HepG2 (cell line): ENCODE measurements around the gene ZBTB48. TPM values are rescaled to one million over a fixed set of nuclear protein-coding genes. Genes with fewer than 3 reads are reported as not detected.

ENCODE experiments used
- ATAC-seq: fragments of 200-7000 bp; cut with Tn5 transposase; 3 replicates; pipeline ENCODE4 v1.9.1; 2020; ENCODE audit warnings: mild to moderate bottlenecking, moderate library complexity
- BruUV-seq: library from RNA; stranded (reverse); fragments of 400-500 nt; replicated peaks from 2 replicates; lab custom pipeline; 2021; lab: Mats Ljungman, UMichigan
- CTCF ChIA-PET: fragments of 300-600 bp; formaldehyde crosslinking; extraction: SDS; loops from one replicate; lab custom pipeline; 2021; ENCODE audit warnings: low total read pairs, inconsistent platforms, low intra/inter-chr PET ratio; lab: Yijun Ruan, JAX
- POLR2A ChIA-PET: fragments of 350-600 bp; sonication (Branson Sonifier 250); formaldehyde crosslinking; loops from one replicate; lab custom pipeline; 2020; ENCODE audit warnings: antibody characterized with exemption, inconsistent platforms; lab: Yijun Ruan, JAX
- DNase-seq: peaks from one replicate; pipeline ENCODE4 v3.0.0-alpha.2; 2015; ENCODE audit warnings: low spot score
- FAIRE-seq: peaks from 3 replicates; lab custom pipeline; 2011; peaks lifted over from hg19 to GRCh38; lab: Jason Lieb, UNC
- H2AFZ ChIP-seq: one replicate; pipeline ENCODE4 v1.6.1; 2011; ENCODE audit warnings: low read length, inconsistent platforms
- H3K27ac ChIP-seq: fragments of 300-600 bp; 3 replicates; pipeline ENCODE4 v1.8.0; 2011; ENCODE audit warnings: mixed run types, mild to moderate bottlenecking, mixed read lengths, low read length, inconsistent platforms; ENCODE audit not compliant: insufficient read depth; ENCODE audit errors: extremely low read length
- H3K27me3 ChIP-seq, 2 experiments: fragments of 200-600 bp in 1 of 2; 2 replicates in 1 of 2; 3 replicates in 1 of 2; pipeline versions ENCODE4 v1.6.0 to v1.8.0; 2011; ENCODE audit warnings: low read length in 2 of 2, mild to moderate bottlenecking in 2 of 2, moderate library complexity in 2 of 2, inconsistent platforms in 1 of 2; ENCODE audit not compliant: insufficient read depth in 2 of 2, control insufficient read depth in 1 of 2
- H3K36me3 ChIP-seq, 2 experiments: fragments of 200-600 bp in 1 of 2; replicated peaks in 1 of 2; 2 replicates in 1 of 2; 3 replicates in 1 of 2; pipeline versions ENCODE4 v1.5.1 to v1.8.0; 2011; ENCODE audit warnings: low read length in 2 of 2, inconsistent platforms in 1 of 2; ENCODE audit not compliant: insufficient read depth in 2 of 2, control insufficient read depth in 1 of 2
- H3K4me1 ChIP-seq: 2 replicates; pipeline ENCODE4 v1.5.1; 2012; ENCODE audit warnings: low read length, inconsistent platforms; ENCODE audit not compliant: insufficient read depth
- H3K4me2 ChIP-seq: 2 replicates; pipeline ENCODE4 v1.6.0; 2011; ENCODE audit warnings: low read depth, low read length, inconsistent platforms
- H3K4me3 ChIP-seq, 3 experiments: fragments of 200-600 bp in 1 of 3; sonication (generic), shearing (Covaris generic) in 1 of 3; replicated peaks in 1 of 3; 2 replicates each; pipeline ENCODE4 v1.5.1; 2011 to 2016; ENCODE audit warnings: low read length in 3 of 3, inconsistent platforms in 2 of 3, low read depth in 2 of 3, mild to moderate bottlenecking in 2 of 3, control low read depth in 1 of 3, mixed read lengths in 1 of 3; ENCODE audit not compliant: insufficient read depth in 1 of 3
- H3K79me2 ChIP-seq: one replicate; pipeline ENCODE4 v1.6.1; 2011; ENCODE audit warnings: low read length, inconsistent platforms; ENCODE audit not compliant: insufficient read depth
- H3K9ac ChIP-seq: 2 replicates; pipeline ENCODE4 v1.6.0; 2011; ENCODE audit warnings: mild to moderate bottlenecking, low read depth, low read length, inconsistent platforms; ENCODE audit not compliant: insufficient read depth
- H3K9me3 ChIP-seq: 2 replicates; pipeline ENCODE4 v1.5.1; 2012; ENCODE audit warnings: mild to moderate bottlenecking, low read length
- H4K20me1 ChIP-seq: 2 replicates; pipeline ENCODE4 v1.6.0; 2011; ENCODE audit warnings: inconsistent platforms, mild to moderate bottlenecking, low read length, moderate library complexity; ENCODE audit not compliant: insufficient read depth
- ARNT ChIP-seq: fragments of 450-650 bp; IDR thresholded peaks from 2 replicates; pipeline ENCODE4 v1.6.1; 2017
- ATF1 ChIP-seq: IDR thresholded peaks from 2 replicates; pipeline ENCODE4 v1.6.1; 2016; ENCODE audit warnings: mild to moderate bottlenecking, control low read depth
- CBX2 ChIP-seq, 2 experiments: fragments of 200-600 bp in 1 of 2; sonication (generic); formaldehyde crosslinking in 1 of 2; IDR thresholded peaks; 2 replicates each; pipeline versions ENCODE4 v1.7.0 to v1.8.1; 2018 to 2022; ENCODE audit warnings: low read depth in 2 of 2, low read length in 1 of 2, mild to moderate bottlenecking in 1 of 2, missing genetic modification reagents in 1 of 2
- DRAP1 ChIP-seq: IDR thresholded peaks from 2 replicates; pipeline ENCODE4 v1.6.1; 2016; ENCODE audit warnings: missing genetic modification reagents, missing compliant biosample characterization
- PAWR ChIP-seq: sonication (generic); formaldehyde crosslinking; IDR thresholded peaks from 2 replicates; pipeline ENCODE4 v1.4.0; 2020; ENCODE audit warnings: missing genetic modification reagents, mild to moderate bottlenecking, borderline replicate concordance
- SMAD9 ChIP-seq: sonication (generic); formaldehyde crosslinking; IDR thresholded peaks from 2 replicates; pipeline ENCODE4 v1.5.1; 2020; ENCODE audit warnings: mild to moderate bottlenecking, missing genetic modification reagents
- TOPORS ChIP-seq: sonication (generic); formaldehyde crosslinking; IDR thresholded peaks from 2 replicates; pipeline ENCODE4 v1.8.0; 2023; ENCODE audit warnings: mild to moderate bottlenecking, missing genetic modification reagents
- ZFP37 ChIP-seq: sonication (generic); formaldehyde crosslinking; IDR thresholded peaks from 2 replicates; pipeline ENCODE4 v1.4.0; 2020; ENCODE audit warnings: missing genetic modification reagents, borderline replicate concordance
- ZNF225 ChIP-seq: sonication (generic); formaldehyde crosslinking; IDR thresholded peaks from 2 replicates; pipeline ENCODE4 v1.4.0; 2020; ENCODE audit warnings: mild to moderate bottlenecking, missing genetic modification reagents
- ZNF264 ChIP-seq: sonication (generic); formaldehyde crosslinking; IDR thresholded peaks from 2 replicates; pipeline ENCODE4 v1.4.0; 2020; ENCODE audit warnings: missing genetic modification reagents
- WGBS: methylation state at CpG from one replicate; pipeline ENCODE4 v1.1.6; 2017; ENCODE audit warnings: low lambda C conversion rate; 5-methylcytosine and 5-hydroxymethylcytosine counted together
- in situ Hi-C: cut with HindIII; loops from 2 replicates; pipeline ENCODE4 v1.10.0; 2017; ENCODE audit warnings: low pct_unique_long_range_greater_than_20kb; ENCODE audit not compliant: extremely low pct_ligation_motif_present
- intact Hi-C: fragments of 100-400 bp; cut with micrococcal nuclease; formaldehyde crosslinking; loops from one replicate; pipeline ENCODE4 v1.10.0; 2022; ENCODE audit not compliant: unreplicated experiment
- polyA plus RNA-seq, 8 experiments: library from polyadenylated mRNA; depleted of rRNA in 3 of 8; stranded (reverse) in 7 of 8; unstranded in 1 of 8; fragments of >200 nt; fragmentation: Illumina TruSeq in 4 of 8; extraction: Trizol in 4 of 8; gene quantifications; 2 replicates each; pipeline versions ENCODE4 v1.2.1 to v1.2.3, GENCODE V29; 2011 to 2016; ENCODE audit warnings: low read depth in 4 of 8, missing spikeins in 1 of 8, mixed read lengths in 1 of 8; ENCODE audit not compliant: insufficient read depth in 1 of 8
- total RNA-seq, 5 experiments: library from RNA; depleted of rRNA; stranded (reverse); fragments of >200 nt; fragmentation: Illumina TruSeq; extraction: Trizol; gene quantifications; 2 replicates each; pipeline ENCODE4 v1.2.3, GENCODE V29; 2016; ENCODE audit warnings: low read depth in 1 of 5
- TF ChIP-seq, protein P1 (sequence below): sonication (generic); formaldehyde crosslinking; IDR thresholded peaks from one replicate; pipeline ENCODE4 v1.5.1; 2020; ENCODE audit warnings: mild to moderate bottlenecking, missing genetic modification reagents; ENCODE audit errors: not compliant biosample characterization
- TF ChIP-seq, protein P2 (sequence below): sonication (generic); formaldehyde crosslinking; IDR thresholded peaks from 2 replicates; pipeline ENCODE4 v1.4.0; 2020; ENCODE audit warnings: missing genetic modification reagents, borderline replicate concordance

Gene ZBTB48
- total and polyA plus RNA-seq, 2 of the 13 experiments (the other 11 are each of a cell fraction or from before 2014, with no cell fraction given): 13.0 to 17.1 TPM

- TF ChIP-seq, protein P1, sequence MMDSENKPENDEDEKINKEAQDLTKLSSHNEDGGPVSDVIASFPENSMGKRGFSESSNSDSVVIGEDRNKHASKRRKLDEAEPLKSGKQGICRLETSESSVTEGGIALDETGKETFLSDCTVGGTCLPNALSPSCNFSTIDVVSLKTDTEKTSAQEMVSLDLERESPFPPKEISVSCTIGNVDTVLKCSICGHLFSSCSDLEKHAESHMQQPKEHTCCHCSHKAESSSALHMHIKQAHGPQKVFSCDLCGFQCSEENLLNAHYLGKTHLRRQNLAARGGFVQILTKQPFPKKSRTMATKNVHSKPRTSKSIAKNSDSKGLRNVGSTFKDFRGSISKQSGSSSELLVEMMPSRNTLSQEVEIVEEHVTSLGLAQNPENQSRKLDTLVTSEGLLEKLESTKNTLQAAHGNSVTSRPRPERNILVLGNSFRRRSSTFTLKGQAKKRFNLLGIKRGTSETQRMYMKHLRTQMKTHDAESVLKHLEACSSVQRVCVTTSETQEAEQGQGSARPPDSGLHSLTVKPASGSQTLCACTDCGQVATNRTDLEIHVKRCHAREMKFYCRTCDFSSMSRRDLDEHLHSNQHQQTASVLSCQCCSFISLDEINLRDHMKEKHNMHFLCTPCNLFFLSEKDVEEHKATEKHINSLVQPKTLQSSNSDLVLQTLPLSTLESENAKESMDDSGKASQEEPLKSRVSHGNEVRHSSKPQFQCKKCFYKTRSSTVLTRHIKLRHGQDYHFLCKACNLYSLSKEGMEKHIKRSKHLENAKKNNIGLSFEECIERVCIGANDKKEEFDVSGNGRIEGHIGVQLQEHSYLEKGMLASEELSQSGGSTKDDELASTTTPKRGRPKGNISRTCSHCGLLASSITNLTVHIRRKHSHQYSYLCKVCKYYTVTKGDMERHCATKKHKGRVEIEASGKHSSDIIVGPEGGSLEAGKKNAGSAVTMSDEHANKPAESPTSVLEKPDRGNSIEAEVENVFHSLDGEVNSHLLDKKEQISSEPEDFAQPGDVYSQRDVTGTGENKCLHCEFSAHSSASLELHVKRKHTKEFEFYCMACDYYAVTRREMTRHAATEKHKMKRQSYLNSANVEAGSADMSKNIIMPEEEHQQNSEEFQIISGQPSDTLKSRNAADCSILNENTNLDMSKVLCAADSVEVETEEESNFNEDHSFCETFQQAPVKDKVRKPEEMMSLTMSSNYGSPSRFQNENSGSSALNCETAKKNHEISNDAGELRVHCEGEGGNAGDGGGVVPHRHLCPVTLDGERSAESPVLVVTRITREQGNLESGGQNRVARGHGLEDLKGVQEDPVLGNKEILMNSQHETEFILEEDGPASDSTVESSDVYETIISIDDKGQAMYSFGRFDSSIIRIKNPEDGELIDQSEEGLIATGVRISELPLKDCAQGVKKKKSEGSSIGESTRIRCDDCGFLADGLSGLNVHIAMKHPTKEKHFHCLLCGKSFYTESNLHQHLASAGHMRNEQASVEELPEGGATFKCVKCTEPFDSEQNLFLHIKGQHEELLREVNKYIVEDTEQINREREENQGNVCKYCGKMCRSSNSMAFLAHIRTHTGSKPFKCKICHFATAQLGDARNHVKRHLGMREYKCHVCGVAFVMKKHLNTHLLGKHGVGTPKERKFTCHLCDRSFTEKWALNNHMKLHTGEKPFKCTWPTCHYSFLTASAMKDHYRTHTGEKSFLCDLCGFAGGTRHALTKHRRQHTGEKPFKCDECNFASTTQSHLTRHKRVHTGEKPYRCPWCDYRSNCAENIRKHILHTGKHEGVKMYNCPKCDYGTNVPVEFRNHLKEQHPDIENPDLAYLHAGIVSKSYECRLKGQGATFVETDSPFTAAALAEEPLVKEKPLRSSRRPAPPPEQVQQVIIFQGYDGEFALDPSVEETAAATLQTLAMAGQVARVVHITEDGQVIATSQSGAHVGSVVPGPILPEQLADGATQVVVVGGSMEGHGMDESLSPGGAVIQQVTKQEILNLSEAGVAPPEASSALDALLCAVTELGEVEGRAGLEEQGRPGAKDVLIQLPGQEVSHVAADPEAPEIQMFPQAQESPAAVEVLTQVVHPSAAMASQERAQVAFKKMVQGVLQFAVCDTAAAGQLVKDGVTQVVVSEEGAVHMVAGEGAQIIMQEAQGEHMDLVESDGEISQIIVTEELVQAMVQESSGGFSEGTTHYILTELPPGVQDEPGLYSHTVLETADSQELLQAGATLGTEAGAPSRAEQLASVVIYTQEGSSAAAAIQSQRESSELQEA (CRISPR knock-in tag): no peak
Observed at GRCh38 chr1:6531996-6532395, 47.8 kb upstream of the ZBTB48 start (continued).

DNA sequence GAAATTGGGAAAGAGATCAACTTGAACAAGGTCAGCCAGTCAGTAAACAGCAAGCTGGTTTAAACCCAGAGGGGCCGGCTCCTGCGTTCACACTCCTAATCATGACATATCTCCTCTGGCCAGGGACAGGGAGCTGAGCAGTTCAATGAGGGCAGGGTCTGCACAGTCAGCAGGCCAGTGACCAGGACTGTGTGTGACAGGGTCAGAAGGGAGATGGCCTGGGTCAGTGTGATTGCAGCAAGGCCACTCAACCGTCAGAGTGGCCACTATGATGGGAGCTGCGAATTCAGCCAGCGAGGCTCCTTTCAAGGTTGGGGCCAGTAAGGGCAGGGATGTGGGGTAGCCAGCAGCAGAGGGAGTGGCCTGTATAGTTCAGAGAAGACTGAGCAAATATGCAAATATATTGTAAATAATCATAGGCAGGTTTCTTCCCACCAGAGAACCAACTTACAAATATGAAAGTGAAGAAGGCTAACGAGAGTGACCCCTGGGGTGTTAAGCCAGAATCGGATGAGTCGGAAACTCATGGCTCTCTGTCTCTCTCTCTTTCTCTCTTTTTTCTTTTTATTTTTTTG lies 45.5 kb upstream of the ZBTB48 start:
- no peak; the same call in 2 of the 3 replicates for ATAC-seq
- CTCF ChIA-PET: no interaction called here
- DNase-seq: no peak
- TF ChIP-seq, protein P2, sequence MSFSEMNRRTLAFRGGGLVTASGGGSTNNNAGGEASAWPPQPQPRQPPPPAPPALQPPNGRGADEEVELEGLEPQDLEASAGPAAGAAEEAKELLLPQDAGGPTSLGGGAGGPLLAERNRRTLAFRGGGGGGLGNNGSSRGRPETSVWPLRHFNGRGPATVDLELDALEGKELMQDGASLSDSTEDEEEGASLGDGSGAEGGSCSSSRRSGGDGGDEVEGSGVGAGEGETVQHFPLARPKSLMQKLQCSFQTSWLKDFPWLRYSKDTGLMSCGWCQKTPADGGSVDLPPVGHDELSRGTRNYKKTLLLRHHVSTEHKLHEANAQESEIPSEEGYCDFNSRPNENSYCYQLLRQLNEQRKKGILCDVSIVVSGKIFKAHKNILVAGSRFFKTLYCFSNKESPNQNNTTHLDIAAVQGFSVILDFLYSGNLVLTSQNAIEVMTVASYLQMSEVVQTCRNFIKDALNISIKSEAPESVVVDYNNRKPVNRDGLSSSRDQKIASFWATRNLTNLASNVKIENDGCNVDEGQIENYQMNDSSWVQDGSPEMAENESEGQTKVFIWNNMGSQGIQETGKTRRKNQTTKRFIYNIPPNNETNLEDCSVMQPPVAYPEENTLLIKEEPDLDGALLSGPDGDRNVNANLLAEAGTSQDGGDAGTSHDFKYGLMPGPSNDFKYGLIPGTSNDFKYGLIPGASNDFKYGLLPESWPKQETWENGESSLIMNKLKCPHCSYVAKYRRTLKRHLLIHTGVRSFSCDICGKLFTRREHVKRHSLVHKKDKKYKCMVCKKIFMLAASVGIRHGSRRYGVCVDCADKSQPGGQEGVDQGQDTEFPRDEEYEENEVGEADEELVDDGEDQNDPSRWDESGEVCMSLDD (CRISPR knock-in tag): no peak
- TF ChIP-seq CBX2 (IDR thresholded peaks at IDR 0.05; ENCODE audit: low read depth, low read length): no peak
- TF ChIP-seq CBX2 (CRISPR knock-in tag; IDR thresholded peaks at IDR 0.05; ENCODE audit: low read depth): no peak
- no peak for TF ChIP-seq PAWR (CRISPR knock-in tag)
- TF ChIP-seq DRAP1 (CRISPR knock-in tag): no peak
- TF ChIP-seq SMAD9 (CRISPR knock-in tag): no peak
- no peak for TF ChIP-seq ZFP37 (CRISPR knock-in tag)
- TF ChIP-seq ATF1 (CRISPR knock-in tag): no peak
- no peak for TF ChIP-seq ARNT
- no peak for TF ChIP-seq TOPORS (CRISPR knock-in tag)
- no peak for TF ChIP-seq ZNF225 (CRISPR knock-in tag)
- no peak for TF ChIP-seq ZNF264

More for the DNA sequence above, 45.5 kb upstream of the ZBTB48 start:
- no peaks in the 10 kb centered on the region for H3K27me3 ChIP-seq
- H3K9ac ChIP-seq: no peak overlapping the region
- H3K4me3 ChIP-seq: no peak overlapping the region
- no peak for FAIRE-seq
- H4K20me1 ChIP-seq: no peaks in the 10 kb centered on the region
- no peak overlapping the region for H3K27ac ChIP-seq
- in situ Hi-C loops (no loop called here), intact Hi-C loops (no loop called here)
- no peak overlapping the region for H3K4me2 ChIP-seq
- H3K4me1 ChIP-seq: no peaks in the 10 kb centered on the region
- BruUV-seq: no TSS peak
- 96% methylated on average over 8 of the region's 8 CpGs for WGBS
- no peaks in the 10 kb centered on the region for H3K9me3 ChIP-seq
- H3K36me3 ChIP-seq: peaks cover 18 to 61% of the 10 kb centered on the region in 2 experiments
- POLR2A ChIA-PET: no interaction called here
- H2AFZ ChIP-seq: no peak overlapping the region
- no peaks in the 10 kb centered on the region for H3K79me2 ChIP-seq
